Cerebellar cortex (tissue), 1 donor: ENCODE results near the gene KLHL29.

Source experiments
- DNase-seq: peaks from one replicate; pipeline ENCODE4 v3.0.0-alpha.2; 2015; ENCODE audit warnings: low spot score

KLHL29 gene

GRCh38 chr2:23632831-23633395, 247.9 kb downstream of the KLHL29 start:
- DNase-seq = no peak

GRCh38 chr2:23633966-23634365, 249.0 kb downstream of the KLHL29 start:
- no peak for DNase-seq

GRCh38 chr2:23635442-23636340, 250.7 kb downstream of the KLHL29 start:
- DNase-seq = no peak

- DNase-seq = peak; percentile 27
These were observed 251.4 kb downstream of the KLHL29 start for GRCh38 chr2:23636426-23636825.

- DNase-seq = peak; percentile 35
These were observed 252.2 kb downstream of the KLHL29 start for GRCh38 chr2:23637011-23637778.

DNA sequence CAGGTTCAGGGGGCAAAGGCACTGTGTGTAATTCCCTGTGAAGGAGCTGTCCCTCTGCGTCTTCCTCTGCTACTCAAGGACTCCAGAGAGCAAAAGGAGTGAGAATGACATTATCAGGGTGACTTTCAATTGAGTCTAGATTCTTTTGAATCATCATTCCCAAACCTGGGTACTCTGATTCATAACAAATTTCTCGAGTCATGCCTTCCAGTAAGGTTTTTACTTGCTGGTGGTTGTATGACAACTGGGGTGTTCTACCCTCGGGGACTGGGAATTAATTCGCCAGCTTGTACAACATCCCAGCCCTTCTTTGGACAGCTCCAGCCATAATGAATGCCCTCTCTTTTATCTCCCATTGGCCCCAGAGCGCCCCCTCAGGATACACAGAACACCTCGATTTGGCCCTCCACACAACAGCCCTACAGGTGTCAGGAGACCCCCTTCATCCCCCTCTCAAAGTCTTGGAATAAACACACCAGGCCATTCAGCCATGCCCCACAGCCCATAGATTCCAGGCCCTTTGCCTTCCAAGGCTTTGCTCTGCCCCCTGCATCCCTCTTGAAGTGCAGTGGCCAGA, 254.5 kb downstream of the KLHL29 start:
- no peak for DNase-seq

DNA sequence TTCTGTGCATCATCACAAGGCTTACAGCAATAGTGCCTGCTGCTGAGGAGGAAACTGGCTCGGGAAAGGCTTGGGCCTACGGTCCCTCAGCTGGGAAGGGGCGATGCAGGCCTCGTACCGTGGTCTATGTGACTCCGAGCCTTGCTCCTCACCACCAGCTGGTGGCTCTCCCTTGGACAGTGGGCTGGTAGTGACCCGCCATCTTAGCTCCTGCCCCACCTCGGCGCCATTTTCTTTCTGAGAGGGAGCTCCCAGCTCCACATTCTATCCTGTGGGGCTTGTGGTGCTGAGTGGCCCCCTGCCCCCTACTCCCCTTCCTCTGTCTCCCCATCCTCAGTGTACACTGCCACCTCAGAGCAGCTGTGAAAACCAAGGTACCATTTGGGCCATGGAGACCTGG, 255.7 kb downstream of the KLHL29 start:
- DNase-seq = no peak

GRCh38 chr2:23642516-23642915, 257.5 kb downstream of the KLHL29 start:
- no peak for DNase-seq

GRCh38 chr2:23645230-23645808, 260.3 kb downstream of the KLHL29 start:
- DNase-seq = no peak

DNA sequence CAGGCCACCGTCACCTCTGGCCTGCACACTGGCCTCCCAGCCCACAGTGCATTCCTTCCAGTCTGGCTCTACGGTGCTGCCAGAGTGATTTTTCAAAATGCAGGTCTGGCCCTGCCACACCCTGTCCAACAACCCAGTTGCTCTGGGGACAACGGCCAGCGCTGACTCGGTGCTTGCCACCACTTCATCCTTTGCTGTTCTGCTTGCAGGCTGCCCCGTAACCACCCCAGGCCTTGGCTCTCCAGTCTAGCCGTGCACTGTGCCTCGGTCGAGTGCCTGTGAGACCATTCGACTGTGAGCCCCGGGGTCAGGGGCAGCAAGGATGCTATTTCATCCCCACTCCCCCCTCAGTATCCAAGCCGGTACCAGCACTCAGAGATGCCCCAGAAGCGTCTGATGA, 262.6 kb downstream of the KLHL29 start:
- DNase-seq = no peak

DNA sequence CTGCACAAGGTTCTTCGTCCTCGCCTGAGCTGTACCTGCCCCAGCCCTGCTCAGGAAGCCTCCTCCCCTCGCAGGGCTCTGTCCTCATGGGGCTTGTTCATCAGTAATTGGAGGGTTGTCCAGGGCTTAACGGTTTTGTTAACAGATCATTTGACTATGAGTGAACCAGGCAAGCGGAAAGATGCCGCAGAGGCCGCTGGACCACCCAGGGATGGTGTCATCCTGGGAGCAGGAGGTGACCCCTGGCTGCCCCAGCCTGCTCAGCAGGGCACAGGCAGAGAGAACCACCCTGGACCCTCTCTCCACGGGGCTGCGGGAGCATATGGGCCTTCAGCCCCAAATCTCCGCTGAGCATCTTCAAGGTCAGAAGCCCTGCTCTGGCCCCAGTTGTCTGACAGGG, 264.3 kb downstream of the KLHL29 start:
- DNase-seq = no peak

GRCh38 chr2:23649819-23650218, 264.8 kb downstream of the KLHL29 start:
- no peak for DNase-seq

DNA sequence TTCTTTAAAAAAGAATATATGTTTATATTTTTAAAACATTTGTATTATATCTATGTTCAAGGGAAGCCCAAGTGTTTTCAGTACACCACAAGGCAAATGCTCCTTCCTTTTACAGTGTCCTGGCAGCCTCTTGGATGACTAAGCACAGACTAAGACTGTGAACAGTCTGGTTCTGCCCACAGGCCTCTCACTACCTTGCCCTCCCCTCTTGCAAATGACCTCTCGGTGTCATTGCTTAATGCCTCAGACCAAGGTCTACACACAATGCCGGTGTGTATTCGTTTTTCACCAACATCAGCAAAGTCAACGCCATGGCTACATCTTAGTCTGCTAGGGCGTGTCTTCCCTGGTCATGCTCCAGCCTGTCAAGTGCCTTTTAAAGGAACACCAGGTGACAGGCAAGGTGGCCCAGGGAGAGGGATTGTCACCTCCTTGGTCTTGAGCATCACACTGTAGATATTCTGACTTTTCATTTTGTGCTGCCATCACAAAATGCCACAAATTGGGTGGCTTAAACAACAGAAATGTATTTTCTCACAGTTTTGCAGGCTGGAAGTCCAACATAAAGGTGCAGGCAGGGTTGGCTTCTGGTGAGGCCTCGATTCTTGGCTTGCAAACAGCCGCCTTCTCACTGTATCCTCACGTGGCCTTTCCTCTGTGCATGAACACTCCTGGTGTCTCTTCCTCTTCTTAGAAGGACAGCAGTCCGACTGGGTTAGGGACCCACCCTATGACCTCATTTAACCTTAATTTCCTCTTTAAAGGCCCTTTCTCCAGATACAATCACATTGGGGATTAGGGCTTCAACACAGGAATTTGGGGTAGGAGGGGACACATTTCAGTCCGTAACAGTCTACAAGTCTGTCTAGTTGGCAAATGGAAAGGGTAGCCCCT, 266.5 kb downstream of the KLHL29 start:
- DNase-seq = no peak

- DNase-seq = no peak
These were observed 268.3 kb downstream of the KLHL29 start for GRCh38 chr2:23653326-23653725.

DNA sequence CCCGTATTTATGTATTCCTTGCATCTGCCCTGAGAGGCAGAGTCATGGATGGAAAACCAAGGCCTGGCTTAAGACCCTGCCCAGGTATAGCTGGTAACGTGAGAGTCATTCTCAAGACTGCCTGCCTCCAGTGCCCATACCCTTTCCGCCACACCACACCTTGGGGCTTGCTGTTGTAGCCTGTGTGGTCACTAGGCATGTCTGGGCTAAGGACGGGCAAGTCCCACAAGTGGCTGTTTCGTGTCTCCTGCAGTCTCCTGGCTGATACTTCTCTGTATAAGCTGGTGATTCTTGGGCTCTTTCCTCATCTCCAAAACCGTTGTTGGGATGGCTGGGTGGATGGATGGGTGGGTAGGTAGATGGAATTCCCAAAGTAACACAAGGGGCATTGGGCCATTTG, 269.8 kb downstream of the KLHL29 start:
- DNase-seq = no peak

DNA sequence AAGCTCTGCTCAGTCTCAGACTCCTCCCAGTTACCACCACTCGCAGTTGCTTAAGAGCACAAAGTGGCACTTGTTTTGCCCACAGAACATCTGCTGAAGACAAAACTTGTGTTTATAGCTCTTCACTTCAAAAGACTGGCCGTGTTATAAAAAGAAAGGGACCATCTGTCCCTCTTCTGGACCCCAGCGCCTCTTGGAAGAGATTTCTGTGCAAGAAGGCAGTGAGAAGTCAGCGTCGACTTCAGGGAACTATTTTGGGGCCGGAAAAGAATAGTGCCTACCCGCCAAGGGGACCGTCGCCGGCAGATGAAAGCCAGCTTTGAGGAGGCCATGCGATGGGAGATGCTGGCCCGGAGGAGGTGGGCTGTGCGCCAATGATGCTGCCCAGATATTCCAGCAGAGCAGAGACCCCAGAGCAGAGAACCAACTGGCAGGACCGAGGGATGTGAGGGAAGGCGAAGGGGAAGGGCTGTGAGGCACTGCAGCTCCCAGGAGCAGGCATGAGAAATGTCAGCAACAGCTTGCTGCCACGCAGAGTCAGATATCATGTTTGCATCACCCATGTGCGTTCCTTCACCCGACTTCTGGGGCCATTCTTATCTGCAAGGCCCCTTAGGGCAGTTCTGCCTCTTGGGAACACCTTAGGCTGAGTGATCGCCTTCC, 271.1 kb downstream of the KLHL29 start:
- DNase-seq = no peak

DNA sequence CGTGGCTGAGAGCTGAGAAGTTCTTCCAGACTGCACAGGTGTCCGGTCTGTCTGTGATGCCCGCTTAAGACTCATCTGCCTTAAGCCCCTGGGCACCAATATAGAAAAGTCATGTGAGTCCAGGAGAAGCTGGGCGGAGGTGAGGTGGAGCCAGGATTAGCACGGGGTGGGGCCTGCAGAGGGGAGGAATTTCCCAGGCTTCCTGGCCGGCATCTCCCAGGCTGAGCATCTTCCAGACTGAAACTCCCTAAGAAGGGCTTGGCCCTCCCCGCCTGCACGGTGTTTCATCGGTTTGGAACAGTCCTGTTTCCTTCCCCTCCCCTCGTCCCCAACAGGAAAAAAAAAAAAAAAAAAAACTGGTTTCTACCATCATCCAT, 271.6 kb downstream of the KLHL29 start:
- DNase-seq = peak; percentile 18

GRCh38 chr2:23657371-23657770, 272.4 kb downstream of the KLHL29 start:
- no peak for DNase-seq

- no peak for DNase-seq
These were observed 273.0 kb downstream of the KLHL29 start for GRCh38 chr2:23657934-23658333.

DNA sequence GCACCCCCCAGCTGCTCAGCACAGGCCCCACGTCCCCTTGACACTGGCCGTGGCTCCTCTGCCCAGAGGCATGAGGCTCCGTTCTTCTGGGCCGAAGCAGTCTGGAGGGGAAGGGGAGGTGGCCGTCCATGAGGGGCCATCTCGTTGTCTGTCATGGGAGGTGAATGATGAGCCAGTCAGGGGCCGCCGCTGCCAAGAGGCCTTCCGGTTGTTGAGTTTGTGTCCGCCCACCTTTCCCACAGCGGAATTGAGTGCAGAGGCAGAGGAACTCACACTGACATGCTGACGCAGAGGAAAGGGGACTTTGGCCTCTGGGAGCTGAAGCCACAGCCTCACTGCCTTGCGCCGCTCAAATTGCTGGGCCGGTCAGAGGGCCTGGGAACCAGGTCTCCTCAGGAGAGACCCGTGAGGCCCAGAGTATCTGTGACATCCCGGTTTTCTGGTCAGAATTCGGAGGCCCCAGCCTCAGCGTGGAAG, 273.5 kb downstream of the KLHL29 start:
- no peak for DNase-seq
